K562 (cell line): ENCODE data around the gene ZNF692. TPM values are rescaled to one million over a fixed set of nuclear protein-coding genes. Genes with fewer than 3 reads are reported as not detected.
A peak's percentile ranks its signal among the peaks of the same experiment; 100 is the strongest.

Source experiments
- AFF4 ChIP-seq: sonication (generic); formaldehyde crosslinking; IDR thresholded peaks from 2 replicates; pipeline ENCODE4 v1.8.0; 2023; ENCODE audit warnings: mild to moderate bottlenecking, missing genetic modification reagents
- ARID1B ChIP-seq: fragments of 450-650 bp; IDR thresholded peaks from 2 replicates; pipeline ENCODE4 v1.6.1; 2016; ENCODE audit warnings: antibody characterized with exemption, mild to moderate bottlenecking, inconsistent platforms
- ELF2 ChIP-seq: fragments of 250-450 bp; sonication (Bioruptor Pico); IDR thresholded peaks from 2 replicates; pipeline ENCODE4 v1.5.0; 2021; ENCODE audit warnings: mild to moderate bottlenecking
- GTF2F1 ChIP-seq: IDR thresholded peaks from 2 replicates; pipeline ENCODE4 v1.6.1; 2011; ENCODE audit warnings: low read depth, low read length, improper control_type of control experiment
- HES1 ChIP-seq: fragments of 450-650 bp; IDR thresholded peaks from 2 replicates; pipeline ENCODE4 v1.6.1; 2016; ENCODE audit warnings: low read depth, mild to moderate bottlenecking, moderate library complexity
- HMGXB4 ChIP-seq: sonication (generic); formaldehyde crosslinking; IDR thresholded peaks from 2 replicates; pipeline ENCODE4 v1.8.1; 2023; ENCODE audit warnings: mild to moderate bottlenecking, missing genetic modification reagents
- LCOR ChIP-seq: sonication (generic); formaldehyde crosslinking; IDR thresholded peaks from 2 replicates; pipeline ENCODE4 v1.8.0; 2022; ENCODE audit warnings: mild to moderate bottlenecking, missing genetic modification reagents
- NFE2 ChIP-seq: IDR thresholded peaks from 2 replicates; pipeline ENCODE4 v1.6.1; 2014; ENCODE audit warnings: antibody characterized with exemption, low read depth
- SREBF1 ChIP-seq: fragments of 150-350 bp; IDR thresholded peaks from 2 replicates; pipeline ENCODE4 v1.6.1; 2014; ENCODE audit warnings: antibody characterized with exemption, low read depth, low read length, borderline replicate concordance
- U2AF2 ChIP-seq: fragments of 200-400 bp; formaldehyde crosslinking; optimal IDR thresholded peaks from 2 replicates; pipeline ENCODE3; 2017; ENCODE audit warnings: low read depth, mild to moderate bottlenecking, low read length
- ZNF3 ChIP-seq: fragments of 250-450 bp; sonication (Bioruptor Pico); IDR thresholded peaks from 2 replicates; pipeline ENCODE4 v1.5.0; 2021; ENCODE audit warnings: mild to moderate bottlenecking, moderate library complexity
- ZNF408 ChIP-seq: fragments of 250-450 bp; sonication (Bioruptor Pico); IDR thresholded peaks from 2 replicates; pipeline ENCODE4 v1.4.0; 2020; ENCODE audit warnings: low read depth, mild to moderate bottlenecking, moderate library complexity
- ZNF431 ChIP-seq: sonication (generic); formaldehyde crosslinking; IDR thresholded peaks from 2 replicates; pipeline ENCODE4 v1.8.0; 2022; ENCODE audit warnings: mild to moderate bottlenecking, missing genetic modification reagents
- polyA plus RNA-seq, 8 experiments: library from polyadenylated mRNA; depleted of rRNA in 4 of 8; stranded (reverse) in 5 of 8; unstranded in 3 of 8; fragments of >200 nt; fragmentation: Nextera tagmentation in 2 of 8; fragmentation: Illumina TruSeq in 1 of 8; extraction: Ambion mirVana in 2 of 8; extraction: Trizol in 1 of 8; gene quantifications; 2 replicates each; pipeline versions ENCODE4 v1.2.1 to v1.2.3, GENCODE V29; 2011 to 2014; ENCODE audit warnings: inconsistent platforms in 1 of 8, missing spikeins in 1 of 8
- total RNA-seq, 7 experiments: library from RNA; depleted of rRNA in 6 of 7; stranded (reverse); fragments of >200 nt in 6 of 7; fragmentation: Illumina TruSeq in 2 of 7; extraction: Trizol in 2 of 7; gene quantifications; 2 replicates each; pipeline versions ENCODE4 v1.2.1 to v1.2.3, GENCODE V29; 2011 to 2021; ENCODE audit warnings: low replicate concordance in 1 of 7

Gene ZNF692
- total and polyA plus RNA-seq, 9 of the 15 experiments (the other 6 are each of a cell fraction or from before 2014, with no cell fraction given) = 8.4 to 143 (median 55.9) TPM

- TF ChIP-seq HMGXB4 (CRISPR knock-in tag) (0 out of 2 replicates have a peak, but pooled peaks have one; percentile 21), AFF4 (no peak; the same call in 1 of the 2 replicates), U2AF2 (no peak), ZNF431 (CRISPR knock-in tag) (no peak), GTF2F1 (no peak), ELF2 (CRISPR knock-in tag) (no peak), LCOR (CRISPR knock-in tag) (no peak), ARID1B (no peak; the same call in 1 of the 2 replicates), NFE2 (peak; percentile 1; the same call in 1 of the 2 replicates), ZNF3 (CRISPR knock-in tag) (no peak), SREBF1 (no peak), HES1 (0 out of 2 replicates have a peak, but pooled peaks have one; percentile 22), ZNF408 (CRISPR knock-in tag) (no peak)
Measured at GRCh38 chr1:248872752-248873408, 14.0 kb upstream of the ZNF692 start (continued).
